Muscle layer of duodenum (tissue), 2 donors: ENCODE results near the gene GTF2H4.

ENCODE experiments used
- H3K27ac ChIP-seq: one replicate; pipeline ENCODE4 v1.7.0; 2013; ENCODE audit warnings: mild to moderate bottlenecking, low read length
- H3K27me3 ChIP-seq: one replicate; pipeline ENCODE4 v1.7.0; 2013; ENCODE audit warnings: low read depth, mild to moderate bottlenecking, control low read depth, low read length
- H3K36me3 ChIP-seq, 2 donors: one replicate each; pipeline ENCODE4 v1.7.0; 2013; ENCODE audit warnings: low read length in 2 of 2, control low read depth in 1 of 2, mild to moderate bottlenecking in 1 of 2; ENCODE audit not compliant: insufficient read depth in 2 of 2, control insufficient read depth in 1 of 2
- H3K4me1 ChIP-seq, 2 donors: one replicate each; pipeline ENCODE4 v1.7.0; 2013; ENCODE audit warnings: low read length in 2 of 2, mild to moderate bottlenecking in 2 of 2, control low read depth in 1 of 2, moderate library complexity in 1 of 2; ENCODE audit not compliant: insufficient read depth in 2 of 2, control insufficient read depth in 1 of 2
- H3K4me3 ChIP-seq, 2 donors: one replicate each; pipeline ENCODE4 v1.7.0; 2013; ENCODE audit warnings: low read length in 2 of 2, low read depth in 1 of 2, mild to moderate bottlenecking in 1 of 2
- H3K9me3 ChIP-seq, 2 donors: one replicate each; pipeline ENCODE4 v1.7.0; 2013; ENCODE audit warnings: low read length in 2 of 2, control low read depth in 1 of 2, mild to moderate bottlenecking in 1 of 2; ENCODE audit not compliant: control insufficient read depth in 1 of 2
- donor health status: healthy.

Gene GTF2H4

DNA sequence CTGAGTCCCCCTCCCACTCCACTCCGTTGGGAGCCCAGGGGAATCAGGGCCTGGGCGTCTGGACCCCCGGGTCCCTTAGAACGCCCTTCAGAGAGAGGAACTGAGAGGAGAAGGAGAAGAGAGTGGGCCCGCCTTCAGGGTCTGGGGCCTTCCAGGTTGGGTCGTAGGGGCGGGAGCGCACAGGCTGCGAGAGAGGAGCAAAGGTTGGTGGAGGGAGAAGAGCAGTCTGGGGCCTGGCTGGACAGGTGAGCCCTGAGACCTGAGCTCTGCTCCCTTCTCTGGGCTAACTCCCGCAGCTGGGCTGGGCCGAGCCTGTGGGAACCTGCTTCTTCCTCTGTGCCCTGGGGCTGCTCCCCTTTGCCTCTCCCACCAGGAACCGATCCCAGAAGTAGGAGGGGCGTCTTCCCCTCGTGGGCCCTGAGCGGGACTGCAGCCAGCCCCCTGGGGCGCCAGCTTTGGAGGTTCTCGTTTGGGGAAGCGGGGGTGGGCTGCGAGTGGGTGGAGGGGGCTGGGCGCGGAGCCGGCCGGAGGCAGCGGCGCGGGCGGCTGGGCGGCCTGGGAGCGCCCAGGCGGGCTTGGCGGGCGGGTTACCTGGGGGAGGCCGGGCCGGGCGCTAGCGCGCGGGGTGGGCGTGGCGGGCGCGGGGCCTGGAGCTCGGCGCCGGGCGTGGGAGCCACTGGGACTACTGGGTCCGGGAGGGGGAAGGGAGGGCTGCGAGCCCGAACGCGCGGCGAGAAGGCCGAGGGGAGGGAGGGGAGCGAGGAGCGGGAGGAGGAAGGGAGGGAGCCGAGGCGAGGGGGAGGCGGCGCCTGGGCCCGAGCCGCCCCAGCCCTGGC, 24.1 kb upstream of the GTF2H4 start, which contains the start of gene DDR1:
DDR1 (plus strand) TSS at position 835 of the 836 bp plus-strand sequence. CDS start 4,211 bp downstream, outside the sequence.
- Histone ChIP-seq H3K4me1 (peaks cover 18 to 37% of the 10 kb centered on the region in 2 donors), H3K36me3 (peaks cover 0 to under 1% of the 10 kb centered on the region in 2 donors), H3K9me3 (no peaks in the 10 kb centered on the region), H3K27ac (peak within 1 kb of the TSS; percentile 72), H3K4me3 (peak within 1 kb of the TSS; percentile 63 to 77), H3K27me3 (no peaks in the 10 kb centered on the region)

DNA sequence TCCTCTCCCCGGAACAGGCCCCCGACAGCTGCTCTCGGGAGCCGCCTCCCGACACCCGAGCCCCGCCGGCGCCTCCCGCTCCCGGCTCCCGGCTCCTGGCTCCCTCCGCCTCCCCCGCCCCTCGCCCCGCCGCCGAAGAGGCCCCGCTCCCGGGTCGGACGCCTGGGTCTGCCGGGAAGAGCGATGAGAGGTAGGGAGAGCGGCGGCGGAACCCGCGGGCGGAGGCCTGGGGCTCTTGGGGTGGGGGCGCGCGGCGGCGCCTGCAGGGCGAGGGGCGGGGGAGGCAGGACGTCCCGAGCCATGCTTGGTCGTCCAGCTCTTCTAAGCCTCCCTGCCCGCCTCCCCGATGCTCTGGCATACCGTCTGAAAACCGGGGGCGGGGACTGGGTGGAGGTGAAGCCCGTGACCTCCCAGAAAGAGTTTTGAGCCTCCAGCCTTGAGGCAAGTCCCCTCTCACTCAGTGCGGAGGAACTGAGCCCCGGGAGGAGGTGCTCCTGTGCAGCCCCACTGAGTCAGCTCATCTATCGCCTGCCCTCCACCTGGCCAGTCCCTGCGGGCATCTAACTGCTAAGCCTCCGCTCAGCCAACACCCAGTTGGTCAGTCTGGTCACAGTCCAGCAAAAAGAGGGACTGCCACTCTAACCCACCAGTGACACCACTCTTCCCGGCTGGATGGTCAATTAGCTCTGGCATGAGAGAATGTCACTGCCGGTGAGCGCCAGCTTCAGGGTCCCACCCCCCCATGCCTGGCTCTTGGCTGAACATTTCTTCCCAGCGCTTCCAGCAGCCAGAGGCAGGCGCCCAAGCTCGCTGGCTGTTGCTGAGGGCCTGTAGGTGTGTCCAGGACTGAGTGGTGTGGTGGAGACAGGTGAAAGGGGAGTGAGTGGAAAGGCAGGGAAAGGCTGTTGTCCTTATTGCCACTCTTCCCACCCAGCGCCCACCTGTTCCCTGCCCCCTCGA, 23.2 kb upstream of the GTF2H4 start:
- Histone ChIP-seq H3K27me3 (no peaks in the 10 kb centered on the region), H3K36me3 (peaks cover 0 to 9% of the 10 kb centered on the region in 2 donors), H3K4me3 (peak overlapping the region; percentile 63 to 77), H3K4me1 (peaks cover 18 to 40% of the 10 kb centered on the region in 2 donors), H3K27ac (peak overlapping the region; percentile 66), H3K9me3 (no peaks in the 10 kb centered on the region)

DNA sequence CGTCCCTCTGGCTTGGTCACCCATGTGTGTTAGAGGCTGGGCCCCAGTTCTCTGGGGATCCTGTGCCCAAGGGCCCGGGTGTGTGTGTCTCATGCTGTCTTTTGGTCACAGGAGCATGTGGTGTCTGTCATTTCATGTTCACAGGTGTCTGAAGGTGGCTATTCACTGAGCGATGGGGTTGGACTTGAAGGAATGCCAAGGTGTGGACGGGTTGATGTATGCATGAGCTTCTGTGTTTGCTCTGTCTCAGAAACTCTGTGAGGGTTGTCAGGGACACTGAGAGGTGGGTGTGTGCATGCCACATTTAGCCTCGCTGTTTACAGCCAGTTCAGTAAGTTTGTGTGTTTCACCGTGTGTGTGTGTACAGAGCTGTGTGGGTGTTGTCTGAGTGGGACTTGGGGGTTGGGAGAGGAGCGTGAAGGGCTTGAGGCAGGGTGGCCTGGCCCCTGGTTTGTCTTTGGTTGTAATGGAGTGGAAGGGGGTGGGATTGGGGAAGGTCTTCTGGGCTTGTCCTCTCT, 22.5 kb upstream of the GTF2H4 start:
- peaks cover 18 to 48% of the 10 kb centered on the region in 2 donors for H3K4me1 ChIP-seq
- peak overlapping the region; percentile 63 to 77 for H3K4me3 ChIP-seq
- H3K9me3 ChIP-seq, result no peaks in the 10 kb centered on the region
- peak overlapping the region; percentile 66 for H3K27ac ChIP-seq
- no peaks in the 10 kb centered on the region for H3K27me3 ChIP-seq
- H3K36me3 ChIP-seq, result peaks cover 1 to 10% of the 10 kb centered on the region in 2 donors

DNA sequence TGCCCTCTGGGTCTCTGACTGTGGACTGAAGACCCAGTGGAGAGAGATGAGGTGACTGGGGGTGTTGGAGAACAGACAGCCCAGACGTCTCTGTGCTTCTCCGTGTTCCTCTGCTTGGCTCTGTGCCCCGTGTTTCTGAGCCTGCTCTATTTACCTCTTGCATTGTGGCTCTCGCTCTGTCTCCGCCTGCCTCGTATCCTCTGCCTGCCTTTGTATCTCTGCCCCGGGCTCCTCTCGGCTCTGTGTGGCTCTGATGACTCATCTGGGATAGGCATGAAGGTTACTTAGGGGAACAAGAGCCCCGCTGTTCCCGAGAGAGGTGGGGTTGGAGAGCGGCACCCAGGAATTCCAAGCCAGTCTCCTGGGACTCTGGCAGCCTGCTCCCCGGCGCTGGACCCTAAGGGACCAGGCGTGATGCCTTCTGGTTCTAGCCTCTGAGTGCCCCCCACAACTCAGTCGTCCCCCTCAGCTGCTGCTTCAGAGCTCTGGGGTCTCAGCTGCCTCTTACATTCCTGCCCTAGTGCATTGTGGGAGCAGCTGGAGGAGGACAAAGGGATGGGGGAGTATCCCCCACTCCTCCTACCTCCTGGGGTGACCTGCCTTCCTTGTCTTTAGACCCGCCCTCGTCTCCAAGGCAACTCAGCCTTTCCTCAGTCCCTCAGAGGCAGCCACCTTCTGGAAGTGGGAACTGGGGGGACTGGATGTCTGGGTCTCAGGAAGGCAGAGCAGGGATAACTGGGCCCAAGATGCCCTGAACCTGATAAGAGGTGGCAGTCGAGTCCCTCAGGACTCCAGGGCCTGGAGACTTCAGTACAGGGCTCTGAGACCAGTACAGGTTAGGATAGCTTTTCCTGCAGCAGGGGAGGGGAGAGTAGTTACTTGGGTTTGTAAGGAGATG, 21.8 kb upstream of the GTF2H4 start:
- H3K27me3 ChIP-seq, result no peaks in the 10 kb centered on the region
- H3K4me3 ChIP-seq, result peak overlapping the region; percentile 63 to 77
- H3K9me3 ChIP-seq, result no peaks in the 10 kb centered on the region
- H3K36me3 ChIP-seq, result peaks cover 8 to 17% of the 10 kb centered on the region in 2 donors
- H3K27ac ChIP-seq, result peak overlapping the region; percentile 66
- peaks cover 18 to 52% of the 10 kb centered on the region in 2 donors for H3K4me1 ChIP-seq

DNA sequence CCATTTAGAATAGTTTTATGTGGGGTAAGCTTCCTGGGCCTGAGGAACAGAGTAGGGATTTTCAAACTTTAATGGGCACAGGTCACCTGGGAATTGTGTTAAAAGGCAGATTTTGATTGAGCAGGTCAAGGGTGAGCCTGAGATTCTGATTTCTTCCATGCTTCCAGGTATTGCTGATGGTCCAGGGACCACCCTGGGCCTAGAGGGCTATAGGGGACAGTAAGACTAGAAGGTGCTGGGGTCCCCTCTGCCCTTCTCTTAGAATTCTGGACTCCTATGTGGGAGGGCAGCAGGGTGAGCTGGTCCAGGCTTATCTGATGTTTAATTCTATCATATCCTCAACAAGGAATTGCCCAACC, 21.1 kb upstream of the GTF2H4 start:
- Histone ChIP-seq H3K4me1 (peaks cover 18 to 48% of the 10 kb centered on the region in 2 donors), H3K9me3 (no peaks in the 10 kb centered on the region), H3K27me3 (no peaks in the 10 kb centered on the region), H3K36me3 (peaks cover 9 to 20% of the 10 kb centered on the region in 2 donors), H3K4me3 (peak overlapping the region; percentile 63 to 77), H3K27ac (peak overlapping the region; percentile 66)

DNA sequence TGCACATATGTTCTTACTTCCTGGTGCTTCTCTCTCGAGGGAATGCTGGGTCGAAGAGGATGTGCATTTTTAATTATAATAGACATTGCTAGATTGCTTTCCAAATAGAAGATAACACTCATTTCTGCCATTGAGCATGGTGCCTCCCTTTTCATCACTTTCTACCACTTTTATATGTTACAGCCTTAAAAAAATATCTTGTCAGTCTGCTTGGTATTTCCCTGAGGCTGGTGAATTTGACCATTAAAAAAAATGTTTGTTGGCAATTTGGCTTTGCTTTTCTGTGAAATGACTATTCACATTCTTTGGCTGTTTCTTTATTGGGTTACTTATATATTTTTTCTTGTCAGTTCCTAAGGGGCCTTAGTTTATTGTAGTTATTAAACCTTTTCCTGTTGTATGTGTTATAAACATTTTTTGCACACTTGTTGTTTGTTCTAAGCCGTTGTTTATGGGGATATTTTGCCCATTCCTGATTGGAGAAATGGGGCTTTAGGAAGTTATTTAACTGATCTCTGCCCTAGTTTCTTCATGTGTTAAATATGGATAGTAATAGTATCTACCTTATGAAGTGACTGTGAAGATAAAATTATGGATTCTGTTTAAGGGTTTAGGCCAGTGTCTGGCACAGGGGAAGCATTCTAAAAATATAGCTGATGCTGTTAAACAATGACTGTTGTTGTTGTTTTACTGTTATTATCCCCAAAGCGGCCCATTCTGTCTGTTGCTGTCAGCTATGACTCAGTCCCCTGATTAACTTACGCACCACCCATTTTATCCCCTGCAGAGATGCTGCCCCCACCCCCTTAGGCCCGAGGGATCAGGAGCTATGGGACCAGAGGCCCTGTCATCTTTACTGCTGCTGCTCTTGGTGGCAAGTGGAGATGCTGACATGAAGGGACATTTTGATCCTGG, 19.8 kb upstream of the GTF2H4 start:
- Histone ChIP-seq H3K4me3 (no peak overlapping the region), H3K4me1 (peaks cover 18 to 40% of the 10 kb centered on the region in 2 donors), H3K27me3 (no peaks in the 10 kb centered on the region), H3K36me3 (peaks cover 9 to 30% of the 10 kb centered on the region in 2 donors), H3K9me3 (no peaks in the 10 kb centered on the region), H3K27ac (no peak overlapping the region)

DNA sequence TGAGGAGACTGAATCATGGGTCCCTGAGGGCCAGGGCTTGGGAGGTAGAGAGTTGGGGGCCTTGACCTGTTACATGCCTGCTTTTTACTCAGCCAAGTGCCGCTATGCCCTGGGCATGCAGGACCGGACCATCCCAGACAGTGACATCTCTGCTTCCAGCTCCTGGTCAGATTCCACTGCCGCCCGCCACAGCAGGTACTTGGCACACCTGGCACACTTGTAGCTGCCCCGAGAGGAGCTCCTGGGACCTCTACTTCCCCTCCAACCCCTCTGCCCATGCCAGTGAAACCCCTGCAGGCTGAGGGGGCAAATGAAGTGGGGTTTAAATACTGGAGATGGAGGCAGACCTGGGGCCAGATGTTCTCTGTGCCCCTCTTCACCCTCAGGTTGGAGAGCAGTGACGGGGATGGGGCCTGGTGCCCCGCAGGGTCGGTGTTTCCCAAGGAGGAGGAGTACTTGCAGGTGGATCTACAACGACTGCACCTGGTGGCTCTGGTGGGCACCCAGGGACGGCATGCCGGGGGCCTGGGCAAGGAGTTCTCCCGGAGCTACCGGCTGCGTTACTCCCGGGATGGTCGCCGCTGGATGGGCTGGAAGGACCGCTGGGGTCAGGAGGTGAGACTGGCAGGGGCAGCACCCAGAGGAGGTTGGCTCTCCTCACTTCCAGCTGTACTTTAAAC, 19.1 kb upstream of the GTF2H4 start:
- Histone ChIP-seq H3K9me3 (no peaks in the 10 kb centered on the region), H3K4me1 (peaks cover 18 to 35% of the 10 kb centered on the region in 2 donors), H3K4me3 (no peak overlapping the region), H3K36me3 (peaks cover 9 to 38% of the 10 kb centered on the region in 2 donors), H3K27ac (no peak overlapping the region), H3K27me3 (no peaks in the 10 kb centered on the region)

DNA sequence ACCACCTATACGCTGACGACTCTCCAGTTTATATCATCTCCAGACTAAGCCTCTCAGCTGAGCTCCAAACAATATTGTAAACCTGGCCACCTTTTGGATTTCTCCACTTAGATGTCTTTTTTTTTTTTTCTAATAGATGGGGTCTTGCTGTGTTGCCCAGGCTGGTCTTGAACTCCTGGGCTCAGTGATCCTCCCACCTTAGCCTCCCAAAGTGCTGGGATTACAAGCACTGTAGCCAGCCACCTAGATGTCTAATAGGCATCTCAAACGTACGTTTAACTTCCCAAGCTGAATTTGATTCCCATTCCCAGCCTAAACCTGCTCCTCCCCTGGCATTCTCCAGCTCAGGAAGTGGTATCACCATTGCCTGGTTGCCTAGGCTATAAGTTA, 18.5 kb upstream of the GTF2H4 start:
- no peak overlapping the region for H3K27ac ChIP-seq
- no peak overlapping the region for H3K4me3 ChIP-seq
- peaks cover 18 to 35% of the 10 kb centered on the region in 2 donors for H3K4me1 ChIP-seq
- peaks cover 13 to 43% of the 10 kb centered on the region in 2 donors for H3K36me3 ChIP-seq
- no peaks in the 10 kb centered on the region for H3K9me3 ChIP-seq
- no peaks in the 10 kb centered on the region for H3K27me3 ChIP-seq

DNA sequence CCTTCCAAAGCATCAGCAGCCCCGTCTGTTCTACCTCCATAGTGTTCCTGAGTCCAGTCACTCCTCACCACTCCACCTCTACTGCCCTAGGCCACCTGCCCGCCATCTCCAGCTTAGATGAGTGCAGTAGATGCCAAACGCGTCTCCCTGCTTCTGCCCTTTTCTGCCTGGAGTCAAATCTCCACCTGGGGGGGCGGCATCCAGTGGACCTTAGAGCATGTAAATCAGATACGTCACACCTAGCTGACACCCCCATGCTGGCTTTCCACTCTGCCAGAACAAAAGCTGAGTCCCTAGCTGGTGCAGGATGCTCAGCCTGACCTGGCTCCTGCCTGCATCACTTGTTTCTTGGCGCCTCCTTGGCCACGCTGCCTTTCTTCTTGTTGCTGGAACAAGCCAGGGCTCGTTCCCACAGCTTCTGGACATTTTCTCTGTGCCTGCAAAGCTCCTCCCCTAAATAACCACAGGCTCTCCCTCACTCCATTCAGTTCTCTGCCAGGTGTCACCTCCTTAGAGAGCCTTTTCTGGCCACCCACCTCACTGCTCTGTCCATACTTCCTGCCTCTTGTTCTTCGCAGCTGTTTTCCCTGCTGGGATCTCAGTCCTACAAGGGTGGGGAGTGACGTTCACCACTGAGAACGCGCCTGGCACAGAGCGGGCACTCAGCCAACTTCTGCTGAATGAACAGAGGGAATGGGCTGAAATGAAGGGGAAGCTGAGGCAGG, 17.9 kb upstream of the GTF2H4 start:
- no peak overlapping the region for H3K27ac ChIP-seq
- H3K27me3 ChIP-seq, result no peaks in the 10 kb centered on the region
- H3K9me3 ChIP-seq, result no peaks in the 10 kb centered on the region
- H3K4me1 ChIP-seq, result peaks cover 16 to 32% of the 10 kb centered on the region in 2 donors
- H3K4me3 ChIP-seq, result no peak overlapping the region
- peaks cover 19 to 48% of the 10 kb centered on the region in 2 donors for H3K36me3 ChIP-seq
